Stimulated activated CD8-positive, alpha-beta memory T cell treated with anti-CD3 and anti-CD28 coated beads, Interleukin-15, amount 100 ng/mL, for 1 hour (primary cell): Measurements from ENCODE around the gene COPB2.

ENCODE experiments used
- DNase-seq: peaks from one replicate; pipeline ENCODE4 v3.0.0-alpha.2; 2020; ENCODE audit warnings: low read depth

Gene COPB2

DNA sequence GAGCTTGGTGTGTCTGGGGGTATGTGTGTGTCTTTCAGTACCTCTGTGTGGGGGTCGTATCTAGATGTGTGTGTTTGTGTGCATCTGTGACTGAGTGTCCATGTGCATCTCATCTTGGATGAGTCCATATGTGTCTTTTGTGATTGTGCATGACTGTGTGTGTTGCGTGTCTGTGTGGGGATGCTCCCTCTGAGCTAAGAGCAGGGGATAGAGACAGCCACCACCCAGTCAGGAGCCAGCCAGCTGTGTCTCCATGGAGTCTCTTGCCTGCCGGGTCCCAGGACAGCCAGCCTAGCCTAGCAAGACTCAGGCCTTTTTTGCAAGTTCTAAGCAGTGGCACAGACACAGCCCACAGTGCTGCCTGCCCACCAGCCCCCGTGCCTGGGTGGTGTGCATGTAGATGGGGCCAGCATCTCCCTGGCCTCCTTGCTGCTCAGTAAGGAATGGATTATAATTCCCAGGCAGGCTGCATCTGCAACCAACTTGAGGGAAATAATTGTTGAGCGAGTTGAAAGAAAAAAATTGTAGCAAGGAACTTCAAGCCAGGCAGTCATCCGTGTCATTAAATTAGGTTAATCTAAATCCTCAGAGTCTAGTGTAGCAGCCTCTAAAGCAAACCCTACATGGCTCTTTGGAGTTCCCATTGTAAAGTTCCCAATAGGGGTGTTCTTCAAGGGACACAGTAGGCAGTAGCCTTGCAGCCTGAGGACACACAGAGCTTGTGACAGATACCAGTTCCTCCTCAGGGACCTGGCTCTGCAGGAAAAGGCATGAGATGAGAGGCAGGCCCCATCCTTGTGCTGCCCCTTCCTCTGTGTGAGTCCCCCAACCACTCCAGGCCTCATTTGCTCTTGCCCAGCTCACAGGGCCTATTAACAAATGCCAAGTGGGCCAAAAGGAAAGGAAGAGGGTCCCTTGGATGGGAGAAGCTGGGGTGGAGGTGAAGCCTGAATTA, 81.6 kb downstream of the COPB2 start:
- no peak for DNase-seq
